Spleen (tissue), 11 donors: ENCODE results near the gene MYMX. TPM values are rescaled to one million over a fixed set of nuclear protein-coding genes. Genes with fewer than 3 reads are reported as not detected.

Experiments used
- DNase-seq: peaks from one replicate; pipeline ENCODE4 v3.0.0-alpha.2; 2020
- H3K27ac ChIP-seq, 8 donors: fragments of 200-600 bp; sonication (generic) in 7 of 8; 1 replicate in 4 of 8; 2 replicates in 4 of 8; pipeline versions ENCODE4 v1.5.0 to v1.8.0; 2016 to 2021; ENCODE audit warnings: inconsistent platforms in 4 of 8, mild to moderate bottlenecking in 4 of 8, moderate library complexity in 1 of 8
- H3K27me3 ChIP-seq, 7 donors: fragments of 200-600 bp; sonication (generic) in 6 of 7; replicated peaks in 1 of 7; 1 replicate in 4 of 7; 2 replicates in 3 of 7; pipeline versions ENCODE4 v1.5.0 to v1.8.0; 2016 to 2021; ENCODE audit warnings: inconsistent platforms in 3 of 7, mild to moderate bottlenecking in 1 of 7
- H3K36me3 ChIP-seq, 6 donors: fragments of 200-600 bp; sonication (generic) in 5 of 6; 1 replicate in 4 of 6; 2 replicates in 2 of 6; pipeline versions ENCODE4 v1.5.0 to v1.8.0; 2016 to 2021; ENCODE audit warnings: inconsistent platforms in 2 of 6
- H3K4me1 ChIP-seq, 6 donors: fragments of 200-600 bp; sonication (generic) in 5 of 6; 1 replicate in 3 of 6; 2 replicates in 3 of 6; pipeline versions ENCODE4 v1.5.0 to v1.8.0; 2016 to 2021; ENCODE audit warnings: inconsistent platforms in 3 of 6
- H3K4me3 ChIP-seq, 8 donors: fragments of 200-600 bp; sonication (generic) in 7 of 8; 1 replicate in 4 of 8; 2 replicates in 4 of 8; pipeline versions ENCODE4 v1.5.0 to v1.8.0; 2016 to 2021; ENCODE audit warnings: inconsistent platforms in 4 of 8, mild to moderate bottlenecking in 4 of 8, moderate library complexity in 2 of 8
- H3K9me3 ChIP-seq, 8 donors: fragments of 200-600 bp; sonication (generic) in 7 of 8; 1 replicate in 4 of 8; 2 replicates in 4 of 8; pipeline versions ENCODE4 v1.5.0 to v1.8.0; 2016 to 2021; ENCODE audit warnings: inconsistent platforms in 4 of 8
- CTCF ChIP-seq, 11 experiments: fragments of 200-600 bp in 7 of 11; fragments of 450-650 bp in 4 of 11; sonication (generic) in 4 of 11; IDR thresholded peaks in 8 of 11; conservative IDR thresholded peaks in 3 of 11; 1 replicate in 7 of 11; 2 replicates in 4 of 11; pipeline versions ENCODE4 v1.4.0 to v1.8.0; 2016 to 2021; ENCODE audit warnings: antibody characterized with exemption in 11 of 11, inconsistent platforms in 4 of 11, mild to moderate bottlenecking in 1 of 11
- POLR2A ChIP-seq, 3 donors: fragments of 450-650 bp; IDR thresholded peaks; one replicate each; pipeline ENCODE4 v1.5.1; 2017; ENCODE audit warnings: antibody characterized with exemption in 3 of 3, mild to moderate bottlenecking in 1 of 3
- POLR2AphosphoS5 ChIP-seq, 3 donors: sonication (generic); formaldehyde crosslinking; IDR thresholded peaks; one replicate each; pipeline ENCODE4 v1.5.1; 2017; ENCODE audit warnings: antibody characterized with exemption in 3 of 3
- WGBS, 5 donors: extraction: QIAGEN DNeasy Blood & Tissue Kit in 3 of 5; methylation state at CpG; one replicate each; pipeline versions ENCODE4 v1.1.5 to v1.1.7; 2013 to 2018; 5-methylcytosine and 5-hydroxymethylcytosine counted together
- intact Hi-C: fragments of 100-400 bp; cut with DNase I; formaldehyde crosslinking; loops from one replicate; pipeline ENCODE4 v1.15.0; 2023; ENCODE audit warnings: low total_unique reads
- polyA plus RNA-seq, 3 donors: library from polyadenylated mRNA; stranded (reverse); fragments of 200-250 nt; gene quantifications; one replicate each; pipeline ENCODE4 v1.2.1, GENCODE V29; 2013
- total RNA-seq, 7 donors: library from RNA; depleted of rRNA in 3 of 7; stranded (reverse); fragments of >200 nt in 3 of 7; fragmentation: NEBNext Ultra II Directional in 4 of 7; extraction: Animal tissue kit (Norgen Biotek cat#: 25700) in 4 of 7; gene quantifications; one replicate each; pipeline versions ENCODE4 v1.1.0 to v1.2.1, GENCODE V29; 2016 to 2021
- donor health status: healthy with polysubstance abuse.
- donor health status: DM: no; HTN: no; CAD: no; lungs with moderate emphysema.
- donor health status: DM: no; HTN: no; CAD: no.
- donor health status: Bipolar disorder and iron deficiency.
- donor health status: healthy.
- donor health status: DM: no; HTN: no; CAD: no.
- donor health status: DM: yes; HTN: yes; CAD: no.

The MYMX gene
- total and polyA plus RNA-seq, 10 donors: 0.34 to 1.5 (median 0.87) TPM; not detected in 2

- Histone ChIP-seq H3K4me1 (peaks cover 34 to 98% (median 87%) of the 10 kb centered on the region in 6 donors), H3K9me3 (no peaks in the 10 kb centered on the region), H3K4me3 (peak within 1 kb of the TSS; percentile 78 to 98 (median 88)), H3K27ac (peak within 1 kb of the TSS; percentile 91 to 98 (median 94)), H3K27me3 (no peaks in the 10 kb centered on the region), H3K36me3 (peaks cover 7 to 81% (median 69%) of the 10 kb centered on the region in 6 donors)
- intact Hi-C loops: no loop called here
- TF ChIP-seq CTCF (IDR thresholded peaks at IDR 0.05 in 8 of 11, conservative IDR thresholded peaks at IDR 0.05 in 3 of 11) (peak in 9 of 11 experiments; percentile 22 to 94 (median 83)), POLR2AphosphoS5 (IDR thresholded peaks at IDR 0.05) (peak; percentile 79 to 90 (median 84)), POLR2A (IDR thresholded peaks at IDR 0.05) (peak in 1 of 3 donors; percentile 38)
- peak; percentile 93 for DNase-seq
- 0 to 1% (median 1%) methylated on average over 10 to 80 of the region's 80 CpGs for WGBS, 5 donors
Measured at GRCh38 chr6:44257025-44257752, 40.5 kb downstream of the MYMX start, which contains the start of gene SLC35B2. SLC35B2 (minus strand) TSS chr6:44257528; CDS start chr6:44257410, 118 bp downstream.

GRCh38 chr6:44257753-44258324, 41.1 kb downstream of the MYMX start:
- H3K36me3 ChIP-seq: peaks cover 7 to 81% (median 63%) of the 10 kb centered on the region in 6 donors
- peak overlapping the region; percentile 78 to 98 (median 88) for H3K4me3 ChIP-seq
- intact Hi-C loops: no loop called here
- peak overlapping the region; percentile 91 to 98 (median 94) for H3K27ac ChIP-seq
- no peaks in the 10 kb centered on the region for H3K27me3 ChIP-seq
- H3K9me3 ChIP-seq: no peaks in the 10 kb centered on the region
- H3K4me1 ChIP-seq: peaks cover 41 to 98% (median 90%) of the 10 kb centered on the region in 6 donors
- WGBS, 5 donors: 28 to 37% (median 36%) methylated on average over 15 of the region's 15 CpGs
- DNase-seq: no peak
- TF ChIP-seq POLR2A (IDR thresholded peaks at IDR 0.05): no peak
- peak in 7 of 11 experiments; percentile 0 to 52 (median 7) for TF ChIP-seq CTCF (IDR thresholded peaks at IDR 0.05 in 8 of 11, conservative IDR thresholded peaks at IDR 0.05 in 3 of 11)
- TF ChIP-seq POLR2AphosphoS5 (IDR thresholded peaks at IDR 0.05): peak in 1 of 3 donors; percentile 36

- peak overlapping the region in 7 of 8 donors; percentile 91 to 98 (median 95) for H3K27ac ChIP-seq
- H3K4me1 ChIP-seq: peaks cover 41 to 98% (median 92%) of the 10 kb centered on the region in 6 donors
- DNase-seq: peak; percentile 76
- no peaks in the 10 kb centered on the region for H3K9me3 ChIP-seq
- peaks cover 7 to 75% (median 58%) of the 10 kb centered on the region in 6 donors for H3K36me3 ChIP-seq
- TF ChIP-seq CTCF (IDR thresholded peaks at IDR 0.05 in 8 of 11, conservative IDR thresholded peaks at IDR 0.05 in 3 of 11) (no peak), POLR2AphosphoS5 (IDR thresholded peaks at IDR 0.05) (no peak), POLR2A (IDR thresholded peaks at IDR 0.05) (no peak)
- intact Hi-C loops: no loop called here
- H3K27me3 ChIP-seq: no peaks in the 10 kb centered on the region
- H3K4me3 ChIP-seq: peak overlapping the region in 2 of 8 donors; percentile 92 to 98
- WGBS, 5 donors: 59 to 74% (median 67%) methylated on average over 9 of the region's 9 CpGs
Measured at GRCh38 chr6:44258325-44258863, 41.7 kb downstream of the MYMX start.
